Measurements from ENCODE around the gene PGAM1. TPM values are rescaled to one million over a fixed set of nuclear protein-coding genes. Genes with fewer than 3 reads are reported as not detected.
A peak's percentile ranks its signal among the peaks of the same experiment; 100 is the strongest.
"Not testable (repeated sequence)": the region's sequence is repeated elsewhere in the genome, so short reads cannot be mapped to it uniquely, and the experiment has no call there.

PGAM1 gene
- total RNA-seq (2014; rRNA removed; shearing (Covaris generic)): 432 and 436 TPM in 2 replicates
- 590 and 685 TPM in 2 replicates for polyA plus RNA-seq (2014; cell fraction: nucleus; rRNA removed)

DNA sequence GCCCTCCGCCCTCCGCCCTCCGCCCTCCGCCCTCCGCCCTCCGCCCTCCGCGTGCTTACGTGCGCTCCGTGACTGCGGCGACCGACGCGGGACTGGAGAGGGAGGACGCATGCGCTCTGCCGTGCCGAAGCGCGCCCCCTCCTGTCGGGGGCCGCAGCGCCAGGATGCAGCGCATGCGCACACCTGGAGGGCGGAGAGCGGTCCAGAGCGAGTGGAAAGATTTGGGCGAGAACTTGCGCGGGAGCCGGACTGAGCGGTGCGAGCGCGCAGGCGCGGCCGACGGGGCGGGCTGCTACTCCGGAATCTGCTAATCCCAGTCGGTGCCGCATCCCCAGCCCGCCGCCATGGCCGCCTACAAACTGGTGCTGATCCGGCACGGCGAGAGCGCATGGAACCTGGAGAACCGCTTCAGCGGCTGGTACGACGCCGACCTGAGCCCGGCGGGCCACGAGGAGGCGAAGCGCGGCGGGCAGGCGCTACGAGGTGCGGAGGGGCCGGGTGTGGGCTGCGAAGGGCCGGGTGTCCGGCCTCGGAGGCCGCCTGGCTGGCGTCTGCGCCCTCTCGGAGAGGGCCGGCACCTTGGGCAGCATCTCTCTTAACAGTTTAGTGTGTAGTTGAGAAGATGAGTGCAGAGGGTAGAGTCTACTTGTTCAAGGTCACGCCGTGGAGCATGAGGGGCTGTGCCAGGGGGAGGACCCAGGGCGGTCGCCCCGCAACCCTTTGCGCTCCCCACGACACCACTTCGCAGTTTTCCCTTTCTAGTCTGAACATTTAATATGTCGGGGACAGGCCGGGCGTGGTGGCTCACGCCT, at the start of gene PGAM1:
Gene PGAM1 (plus strand): TSS at position 228 of the 812 bp plus-strand sequence. CDS start 117 bp downstream, at position 345.
- peak; percentile 96 for DNase-seq (ENCODE audit: extremely low read depth, low read depth)

DNA sequence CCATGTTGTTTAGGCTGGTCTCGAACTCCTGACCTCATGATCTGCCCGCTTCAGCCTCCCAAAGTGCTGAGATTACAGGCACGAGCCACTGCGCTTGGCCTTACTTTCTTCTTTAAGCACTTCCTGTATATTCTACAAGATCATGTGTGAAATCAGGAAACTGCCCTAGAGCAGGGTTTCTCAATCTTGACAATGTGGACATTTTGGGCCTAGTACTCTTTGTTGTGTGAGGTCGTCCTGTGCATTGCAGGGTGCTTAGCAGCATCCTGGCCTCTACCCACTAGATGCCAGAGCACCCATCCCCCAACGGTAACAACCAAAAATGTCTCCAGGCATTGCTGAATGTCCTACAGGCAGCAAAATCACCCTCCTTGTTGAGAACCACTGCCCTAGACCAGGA, 49.6 kb upstream of the PGAM1 start:
- no peak for DNase-seq (ENCODE audit: extremely low read depth, low read depth)

DNA sequence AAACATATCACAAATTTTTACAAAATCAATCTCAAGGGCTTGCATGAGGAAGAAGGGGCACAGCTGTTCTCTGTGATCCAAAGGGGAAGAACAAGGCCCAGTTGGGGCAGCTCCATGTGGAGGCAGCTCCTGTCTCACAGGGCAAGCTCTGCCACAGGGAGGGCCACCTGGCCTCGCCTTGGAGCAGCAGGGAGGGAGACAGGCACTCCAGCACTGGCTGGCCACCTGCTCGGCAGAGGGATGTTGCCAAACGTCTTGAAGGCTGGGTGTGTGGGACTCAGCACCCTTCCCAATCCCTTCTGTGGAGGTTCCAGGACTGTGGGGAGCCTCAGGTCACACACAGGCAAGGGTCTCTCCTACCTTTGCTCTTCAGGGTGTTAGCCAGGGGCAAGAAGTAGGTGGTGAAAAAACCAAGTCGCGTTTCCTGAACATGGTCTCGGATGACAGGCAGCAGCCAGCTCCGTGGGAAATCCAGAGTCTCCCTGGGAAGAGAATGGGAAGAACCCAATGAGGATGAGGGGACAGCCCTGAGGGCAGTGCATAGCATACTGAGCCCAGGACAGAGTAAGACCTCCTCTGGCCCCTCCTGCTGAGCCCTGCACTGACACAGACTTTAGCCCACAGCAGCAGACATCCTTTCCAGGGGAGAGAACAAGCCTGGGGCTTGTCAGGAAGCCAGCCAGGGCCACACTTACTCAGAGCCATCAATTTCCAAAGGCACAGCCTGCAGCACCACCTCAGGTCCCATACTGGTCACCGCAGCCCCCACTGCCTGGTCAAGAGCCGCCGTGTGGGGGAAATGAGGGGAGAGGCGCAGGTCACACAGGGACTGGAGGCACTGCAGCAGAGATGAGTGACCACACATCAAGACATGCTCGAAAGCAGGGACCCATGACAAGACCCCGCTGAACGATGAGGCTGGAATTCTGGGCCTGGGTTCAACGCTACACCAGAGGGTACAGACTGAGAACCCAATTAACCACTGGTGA, 46.8 kb upstream of the PGAM1 start:
- no peak for DNase-seq (ENCODE audit: extremely low read depth, low read depth)

DNA sequence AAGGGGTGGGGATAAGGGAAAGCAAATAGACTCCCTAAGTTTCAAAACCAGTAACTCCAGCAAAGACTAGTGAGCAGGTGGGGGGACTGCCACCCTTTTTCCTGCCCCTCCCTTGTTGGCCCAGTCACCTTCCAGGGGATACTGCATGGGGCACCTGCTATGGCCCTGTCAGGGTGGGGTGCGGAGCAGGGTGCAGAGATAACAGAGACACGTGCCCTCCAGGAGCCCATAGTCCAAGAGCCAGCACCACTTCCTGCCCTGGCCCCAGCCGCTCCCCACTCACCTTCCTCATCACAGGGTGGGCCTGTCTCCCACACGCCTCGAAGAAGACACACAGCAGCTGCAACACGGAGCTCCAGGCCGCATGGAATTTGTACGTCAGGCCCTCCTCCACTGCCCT, 45.5 kb upstream of the PGAM1 start:
- DNase-seq (ENCODE audit: extremely low read depth, low read depth): no peak

DNA sequence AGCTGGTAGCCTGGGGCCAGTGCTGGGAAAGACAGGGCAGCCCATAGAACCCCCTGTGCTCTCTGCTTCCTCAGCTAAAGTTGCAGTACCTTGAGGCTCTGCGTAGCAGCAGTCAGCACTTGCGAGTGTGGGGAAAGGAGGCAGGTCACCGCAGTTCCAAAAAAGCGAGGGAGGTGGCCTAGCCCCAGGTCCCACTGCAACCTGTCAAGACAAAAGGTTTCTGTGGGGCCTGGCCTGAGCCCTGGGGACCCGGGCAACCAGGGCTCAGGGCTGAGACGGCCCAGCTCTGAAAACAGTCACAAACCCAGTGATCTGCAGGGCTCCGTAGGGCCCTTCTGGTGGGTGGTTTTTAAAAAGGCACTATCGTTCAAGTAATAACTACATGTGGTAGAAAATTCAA, 44.4 kb upstream of the PGAM1 start:
- no peak for DNase-seq (ENCODE audit: extremely low read depth, low read depth)

DNA sequence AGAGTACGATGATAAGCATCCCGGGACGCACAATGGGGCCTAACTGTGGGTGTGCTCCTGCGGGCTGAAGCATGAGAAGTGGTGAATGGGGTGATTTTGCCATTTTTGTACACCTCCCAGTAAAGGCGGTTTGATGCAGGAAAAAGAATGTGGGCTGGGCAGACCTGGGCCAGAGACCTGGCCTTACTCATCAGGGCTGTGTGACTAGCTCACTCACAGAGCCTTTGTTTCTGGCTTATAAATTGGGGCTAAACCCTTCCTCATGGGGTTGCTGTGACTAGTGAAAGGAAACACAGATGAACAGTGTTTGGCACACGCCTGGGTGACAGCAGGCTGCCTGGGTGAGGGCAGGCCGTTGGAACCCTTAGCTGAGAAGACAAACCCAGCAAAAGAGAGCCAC, 42.8 kb upstream of the PGAM1 start:
- DNase-seq (ENCODE audit: extremely low read depth, low read depth): no peak

DNA sequence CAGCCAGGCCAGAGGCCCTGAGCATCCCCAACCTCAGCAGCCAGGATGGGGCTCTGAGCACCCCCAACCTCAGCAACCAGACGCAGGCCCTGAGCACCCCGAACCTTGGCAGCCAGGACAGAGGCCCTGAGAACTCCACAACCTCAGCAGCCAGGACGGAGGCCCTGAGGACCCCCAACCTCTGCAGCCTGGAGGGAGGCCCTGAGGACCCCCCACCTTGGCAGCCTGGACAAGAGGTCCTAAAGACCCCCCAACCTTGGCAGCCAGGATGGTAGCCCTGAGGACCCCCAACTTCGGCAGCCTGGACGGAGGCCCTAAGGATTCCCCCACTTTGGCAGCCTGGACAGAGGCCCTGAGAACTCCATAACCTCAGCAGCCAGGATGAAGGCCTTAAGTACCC, 41.8 kb upstream of the PGAM1 start:
- DNase-seq (ENCODE audit: extremely low read depth, low read depth): no peak

DNA sequence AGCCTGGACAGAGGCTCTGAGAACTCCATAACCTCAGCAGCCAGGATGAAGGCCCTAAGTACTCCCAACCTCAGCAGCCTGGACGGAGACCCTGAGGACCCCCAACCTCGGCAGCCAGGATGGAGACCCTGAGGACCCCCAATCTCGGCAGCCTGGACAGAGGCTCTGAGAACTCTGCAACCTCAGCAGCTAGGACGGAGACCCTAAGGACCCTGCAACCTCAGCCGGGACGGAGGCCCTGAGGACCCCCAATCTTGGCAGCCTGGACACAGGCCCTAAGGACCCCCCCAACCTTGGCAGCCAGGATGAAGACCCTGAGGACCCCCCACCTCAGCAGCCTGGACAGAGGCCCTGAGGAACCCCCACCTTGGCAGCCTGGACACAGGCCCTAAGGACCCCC, 41.4 kb upstream of the PGAM1 start:
- no peak for DNase-seq (ENCODE audit: extremely low read depth, low read depth)

DNA sequence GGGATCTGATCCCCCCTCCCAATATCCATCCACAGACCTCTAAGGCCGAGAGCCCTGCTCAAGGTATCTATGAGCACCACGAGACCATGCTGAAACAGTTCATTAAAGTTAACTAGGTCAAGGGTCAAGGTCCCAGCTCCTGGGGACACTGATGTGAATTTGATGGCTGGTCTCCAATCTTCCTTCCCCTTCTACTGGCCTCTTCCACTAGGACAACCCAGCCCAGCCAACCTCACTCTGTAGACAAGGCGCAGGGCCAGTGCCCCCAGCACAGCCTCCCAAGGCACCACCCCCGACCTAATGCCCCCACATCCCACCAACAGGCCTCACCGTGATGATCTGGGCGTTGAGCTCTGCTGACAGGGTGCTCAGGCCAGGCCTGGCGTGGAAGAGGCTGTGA, 40.4 kb upstream of the PGAM1 start:
- DNase-seq (ENCODE audit: extremely low read depth, low read depth): no peak

DNA sequence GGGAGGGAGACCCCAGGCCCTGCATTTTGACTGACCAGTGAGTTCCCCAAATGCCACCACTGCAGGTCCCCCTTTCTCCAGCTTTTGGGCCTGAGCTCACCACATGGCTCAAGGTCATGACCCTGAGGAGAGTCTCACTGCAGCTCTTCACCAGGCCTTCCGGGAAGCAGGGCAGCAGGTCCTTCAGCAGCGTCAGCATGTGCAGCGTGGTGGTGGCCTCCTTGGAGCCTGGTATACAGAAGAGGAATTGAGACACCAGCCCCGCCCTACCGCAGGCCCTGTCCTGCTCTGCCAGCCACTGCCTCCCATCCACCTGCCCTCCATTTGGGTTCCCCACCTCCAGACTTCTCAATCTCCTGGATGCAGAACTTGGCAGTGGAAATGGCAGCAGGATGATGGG, 37.8 kb upstream of the PGAM1 start:
- no peak for DNase-seq (ENCODE audit: extremely low read depth, low read depth)

DNA sequence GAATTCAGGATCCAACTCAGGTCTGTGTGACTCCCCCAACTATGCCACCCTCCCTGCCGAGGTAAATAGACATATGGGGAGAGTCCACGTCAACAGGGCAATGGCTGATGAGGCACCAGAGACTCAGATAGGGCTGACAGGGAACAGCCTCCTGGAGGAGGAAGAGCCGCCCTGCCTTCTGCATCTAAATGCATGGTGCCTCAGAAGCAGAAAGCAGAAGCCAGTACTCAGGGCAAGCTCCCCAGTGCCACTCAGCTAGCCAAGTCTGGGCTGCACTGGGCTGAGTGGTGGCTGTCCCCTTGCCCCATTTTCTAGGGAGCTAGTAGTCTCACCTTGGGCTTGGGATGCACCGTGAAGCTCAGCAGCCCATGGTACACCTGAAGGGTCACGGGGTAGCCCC, 35.9 kb upstream of the PGAM1 start:
- DNase-seq (ENCODE audit: extremely low read depth, low read depth): no peak

DNA sequence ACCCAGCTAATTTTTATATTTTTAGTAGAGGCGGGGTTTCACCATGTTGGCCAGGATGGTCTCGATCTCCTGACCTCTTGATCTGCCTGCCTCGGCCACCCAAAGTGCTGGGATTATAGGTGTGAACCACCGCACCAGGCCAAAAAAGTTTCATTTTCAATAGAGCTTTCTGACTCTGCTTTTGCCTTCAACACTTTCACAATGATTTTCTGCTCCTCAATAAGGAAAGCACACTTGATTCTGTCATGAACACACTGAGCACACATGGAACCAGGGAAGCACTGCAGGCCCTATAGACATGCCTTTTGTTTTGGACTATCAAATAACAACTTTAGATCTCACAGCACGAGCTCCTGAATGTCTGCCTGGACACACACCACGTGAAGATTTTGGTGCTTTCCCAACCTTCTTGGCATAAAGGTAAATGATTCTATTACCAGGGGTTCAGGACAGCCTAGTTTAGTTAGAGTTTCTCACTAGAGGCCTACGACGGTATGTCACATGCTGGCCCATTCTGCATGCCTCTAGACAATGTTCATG, 32.9 kb upstream of the PGAM1 start:
- DNase-seq (ENCODE audit: extremely low read depth, low read depth): no peak

DNA sequence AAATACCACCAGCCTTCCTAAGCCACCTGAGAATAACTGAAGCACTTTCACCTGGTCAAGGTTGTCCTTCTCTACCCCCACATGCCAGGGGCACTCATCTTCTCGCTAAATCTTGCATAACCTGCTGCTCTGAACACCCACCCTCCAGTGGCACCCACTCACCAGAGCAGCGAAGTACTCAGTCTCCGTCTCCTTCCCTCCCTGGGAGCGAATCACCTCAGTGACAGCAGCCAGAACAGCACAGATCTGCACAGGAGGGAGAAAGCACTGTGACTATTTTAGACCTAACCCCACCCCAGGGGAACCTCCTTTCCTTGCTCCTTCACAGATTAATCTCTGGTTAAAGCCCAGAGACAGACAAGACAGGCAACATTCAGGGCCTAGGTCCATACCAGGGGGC, 29.9 kb upstream of the PGAM1 start:
- DNase-seq (ENCODE audit: extremely low read depth, low read depth): no peak

DNA sequence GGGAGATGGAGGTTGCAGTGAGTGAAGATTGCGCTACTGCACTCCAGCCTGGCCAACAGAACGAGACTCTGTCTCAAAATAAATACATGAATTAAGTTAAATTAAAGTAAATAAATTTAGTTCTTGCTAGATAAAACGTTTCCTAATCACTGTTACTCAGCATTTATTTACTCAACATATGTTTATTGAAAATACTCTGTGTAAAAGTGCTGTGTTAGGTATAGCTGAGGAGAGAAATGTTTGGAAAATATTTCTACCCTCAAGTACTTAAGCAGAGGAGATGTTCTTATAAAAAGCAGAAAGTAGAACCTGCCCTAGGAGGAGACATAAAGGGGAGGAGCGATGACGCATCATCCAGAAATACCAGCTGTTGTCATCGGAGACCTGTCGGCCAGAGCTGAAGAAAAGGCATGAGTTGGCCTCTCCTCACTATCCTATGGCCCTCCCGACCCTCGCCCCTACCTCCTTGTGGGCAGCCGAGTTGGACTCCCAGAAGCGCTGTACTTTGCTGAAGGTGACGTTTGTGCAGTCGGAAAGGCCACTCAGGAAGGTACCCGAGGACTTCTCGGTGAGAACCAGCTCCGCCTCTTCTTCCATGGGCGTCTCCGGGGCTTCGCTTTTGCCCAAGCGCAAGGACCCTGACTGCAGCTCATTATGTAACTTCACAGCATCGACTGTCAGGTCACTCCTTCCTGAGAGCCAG, 26.0 kb upstream of the PGAM1 start:
- DNase-seq (ENCODE audit: extremely low read depth, low read depth): peak; percentile 77

DNA sequence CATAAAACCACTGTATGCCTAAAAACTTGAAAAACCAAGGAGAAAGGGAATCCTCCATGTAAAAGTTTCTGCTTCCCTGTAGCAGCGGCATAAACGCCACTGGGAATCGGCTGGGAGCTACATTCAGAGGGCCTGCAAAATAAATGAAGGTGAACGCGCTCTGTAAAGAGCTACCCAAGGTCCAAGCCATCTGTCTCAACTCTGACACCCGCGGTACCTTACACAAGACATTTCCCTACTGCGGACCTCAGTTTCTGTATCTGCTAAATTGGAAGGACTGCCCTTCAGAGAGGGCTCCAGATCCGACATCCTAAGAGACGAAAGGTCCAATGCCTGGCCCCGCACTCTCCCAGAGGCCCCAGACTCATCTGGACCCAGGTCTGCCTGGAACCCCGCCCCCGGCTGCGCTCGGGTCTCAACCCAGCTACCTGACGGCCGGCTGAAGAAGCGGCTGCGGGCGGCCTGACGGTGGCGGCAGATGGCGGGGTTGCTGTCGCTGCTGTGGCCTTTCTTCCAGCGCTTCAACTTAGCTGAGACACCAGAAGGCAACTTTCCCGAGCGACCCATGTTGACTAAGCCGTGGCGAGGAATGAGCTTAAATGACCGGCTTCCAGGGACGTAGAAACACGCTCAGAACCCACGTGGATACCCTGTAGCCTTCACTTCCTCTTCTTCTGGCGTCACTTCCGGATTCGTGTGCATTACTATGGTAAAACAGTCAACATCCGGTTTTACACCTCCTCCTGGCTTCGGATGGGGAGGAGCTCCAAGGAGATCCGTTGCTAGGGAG, 25.1 kb upstream of the PGAM1 start, which contains the start of gene RRP12:
Gene RRP12 (minus strand): TSS at position 676 of the 790 bp plus-strand sequence. CDS start 109 bp downstream, at position 567.
- DNase-seq (ENCODE audit: extremely low read depth, low read depth): peak; percentile 99

DNA sequence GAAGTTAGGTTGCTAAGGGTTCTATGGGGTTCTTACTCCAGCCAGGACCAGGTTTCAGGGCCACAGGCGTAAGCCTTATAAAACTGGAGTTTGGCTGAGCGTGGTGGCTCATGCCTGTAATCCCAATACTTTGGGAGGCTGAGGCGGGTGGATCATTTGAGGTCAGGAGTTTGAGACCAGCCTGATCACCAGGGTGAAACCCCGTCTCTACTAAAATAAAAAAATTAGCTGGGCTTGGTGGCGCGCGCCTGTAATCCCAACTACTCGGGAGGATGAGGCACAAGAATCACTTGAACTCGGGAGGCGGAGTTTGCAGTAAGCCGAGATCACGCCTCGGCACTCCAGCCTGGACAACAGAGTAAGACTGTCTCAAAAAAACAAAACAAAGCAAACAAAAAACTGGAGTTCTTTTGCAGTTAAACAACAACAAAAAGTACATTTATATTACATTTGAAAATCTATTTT, 24.5 kb upstream of the PGAM1 start:
- no peak for DNase-seq (ENCODE audit: extremely low read depth, low read depth)

DNA sequence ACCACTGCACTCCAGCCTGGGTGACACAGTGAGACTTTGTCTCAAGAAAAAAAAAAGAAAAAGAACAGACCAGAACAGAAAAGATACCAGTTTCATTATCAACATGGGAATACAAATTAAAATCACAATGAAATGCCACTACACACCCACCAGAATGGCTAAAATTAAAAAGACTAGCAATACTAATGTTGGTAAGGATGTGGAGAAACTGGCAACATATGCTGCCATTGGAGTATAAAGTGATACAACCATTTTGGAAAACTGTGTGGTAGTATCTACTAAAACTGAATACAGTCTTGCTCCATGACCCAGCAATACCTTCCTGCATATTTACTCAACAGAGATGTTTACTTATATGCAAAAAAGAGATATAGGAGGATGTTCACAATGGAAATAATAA, 21.9 kb upstream of the PGAM1 start:
- DNase-seq (ENCODE audit: extremely low read depth, low read depth): no peak

DNA sequence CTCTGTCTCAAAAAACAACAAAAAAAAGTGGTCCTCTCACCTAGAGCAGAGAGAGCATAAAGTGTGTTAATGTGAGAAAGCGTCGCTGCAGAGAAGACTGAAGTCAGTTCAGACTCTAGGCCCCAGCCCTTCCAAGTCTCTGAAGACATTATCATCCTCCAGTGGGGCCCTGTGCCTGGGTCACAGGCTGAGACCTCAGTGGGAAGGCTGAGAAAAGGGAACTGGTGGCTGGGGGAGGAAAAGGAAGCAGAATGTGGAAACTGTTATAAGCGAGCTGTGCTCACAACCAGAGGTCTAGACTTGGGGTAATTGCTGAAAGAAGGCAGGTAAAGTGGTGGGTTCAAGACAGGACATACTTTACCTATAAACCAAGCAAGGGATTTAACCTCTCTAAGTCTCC, 19.9 kb upstream of the PGAM1 start:
- no peak for DNase-seq (ENCODE audit: extremely low read depth, low read depth)

DNA sequence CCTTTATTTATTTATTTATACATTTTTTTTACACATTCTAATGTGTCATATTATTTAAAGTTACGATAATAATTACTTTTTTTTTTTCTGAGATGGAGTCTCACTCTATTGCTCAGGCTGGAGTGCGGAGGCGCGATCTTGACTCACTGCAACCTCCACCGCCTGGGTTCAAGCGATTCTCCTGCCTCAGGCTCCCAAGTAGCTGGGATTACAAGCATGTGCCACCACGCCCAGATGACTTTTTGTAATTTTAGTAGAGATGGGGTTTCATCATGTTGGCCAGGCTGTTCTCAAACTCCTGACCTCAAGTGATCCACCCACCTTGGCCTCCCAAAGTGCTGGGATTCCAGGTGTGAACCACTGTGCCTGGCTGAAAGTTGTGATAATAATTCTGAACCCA, 19.5 kb upstream of the PGAM1 start:
- DNase-seq (ENCODE audit: extremely low read depth, low read depth): not testable (repeated sequence)

Measured in NCI-H460 (cell line).